ENCODE data around the gene DHRS7C.

- no peak for TF ChIP-seq CTCF (IDR thresholded peaks at IDR 0.05)
- TF ChIP-seq EZH2 (IDR thresholded peaks at IDR 0.05) = no peak
These were observed 39.3 kb upstream of the DHRS7C start for GRCh38 chr17:9830711-9831110.
